ENCODE data around the gene MCC. TPM values are rescaled to one million over a fixed set of nuclear protein-coding genes. Genes with fewer than 3 reads are reported as not detected.

Gene MCC
- total RNA-seq, 4 donors from 2014 or later: 57.7 to 91.5 (median 76.0) TPM

DNA sequence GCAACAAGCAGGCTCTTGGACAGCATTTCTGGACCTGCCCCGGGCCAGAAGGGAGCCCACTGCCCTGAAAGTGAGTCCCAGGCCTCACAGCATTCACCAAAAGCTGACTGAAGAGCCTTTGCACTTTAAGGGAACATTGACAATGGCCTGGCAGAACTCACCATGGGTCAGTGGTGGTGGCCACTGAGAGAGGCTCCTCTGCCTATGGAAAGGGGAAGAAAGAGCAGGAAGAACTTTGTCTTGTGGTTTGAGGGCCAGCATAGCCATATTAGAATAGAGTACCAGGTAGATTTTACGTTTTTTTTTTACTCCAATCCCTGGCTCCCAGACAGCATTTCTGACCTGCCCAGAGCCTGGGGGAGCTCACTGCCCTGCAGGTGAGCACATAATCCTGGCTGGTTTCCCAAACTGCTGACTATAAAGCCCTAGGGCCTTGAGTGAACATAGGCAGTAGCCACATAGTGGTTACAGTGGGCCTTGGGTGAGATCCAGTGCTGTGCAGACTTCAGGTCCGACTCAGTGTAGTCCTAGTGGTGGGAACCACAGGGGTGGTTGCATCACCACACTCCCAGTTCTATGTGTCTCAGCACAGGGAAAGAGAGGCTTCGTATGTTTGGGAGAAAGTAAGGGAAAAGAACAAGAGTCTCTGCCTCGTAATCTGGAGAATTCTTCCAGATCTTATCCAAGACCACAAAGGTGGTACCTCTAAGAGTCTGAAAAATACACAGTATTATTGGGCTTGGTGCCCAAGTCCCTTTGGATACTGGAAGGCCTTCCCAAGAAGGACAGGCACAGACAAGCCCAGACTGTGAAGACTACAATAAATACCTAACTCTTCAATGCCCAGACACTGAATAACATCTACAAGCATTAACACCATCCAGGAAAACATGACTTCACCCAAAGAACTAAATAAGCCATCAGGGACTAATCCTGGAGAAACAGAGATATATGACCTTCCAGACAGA lies 143.0 kb downstream of the MCC start:
- 44 to 68% methylated on average over 5 of the region's 5 CpGs for WGBS, 2 donors
- TF ChIP-seq POLR2A (IDR thresholded peaks at IDR 0.05): no peak
- TF ChIP-seq, protein P1, sequence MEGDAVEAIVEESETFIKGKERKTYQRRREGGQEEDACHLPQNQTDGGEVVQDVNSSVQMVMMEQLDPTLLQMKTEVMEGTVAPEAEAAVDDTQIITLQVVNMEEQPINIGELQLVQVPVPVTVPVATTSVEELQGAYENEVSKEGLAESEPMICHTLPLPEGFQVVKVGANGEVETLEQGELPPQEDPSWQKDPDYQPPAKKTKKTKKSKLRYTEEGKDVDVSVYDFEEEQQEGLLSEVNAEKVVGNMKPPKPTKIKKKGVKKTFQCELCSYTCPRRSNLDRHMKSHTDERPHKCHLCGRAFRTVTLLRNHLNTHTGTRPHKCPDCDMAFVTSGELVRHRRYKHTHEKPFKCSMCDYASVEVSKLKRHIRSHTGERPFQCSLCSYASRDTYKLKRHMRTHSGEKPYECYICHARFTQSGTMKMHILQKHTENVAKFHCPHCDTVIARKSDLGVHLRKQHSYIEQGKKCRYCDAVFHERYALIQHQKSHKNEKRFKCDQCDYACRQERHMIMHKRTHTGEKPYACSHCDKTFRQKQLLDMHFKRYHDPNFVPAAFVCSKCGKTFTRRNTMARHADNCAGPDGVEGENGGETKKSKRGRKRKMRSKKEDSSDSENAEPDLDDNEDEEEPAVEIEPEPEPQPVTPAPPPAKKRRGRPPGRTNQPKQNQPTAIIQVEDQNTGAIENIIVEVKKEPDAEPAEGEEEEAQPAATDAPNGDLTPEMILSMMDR (IDR thresholded peaks at IDR 0.05): no peak
- no peak for DNase-seq (ENCODE audit: low spot score in 2 of 2)
- intact Hi-C loops (cut with DNase I; ENCODE audit: low total_unique reads): no loop called here
- H3K4me3 ChIP-seq (ENCODE audit: low read depth, poor library complexity, severe bottlenecking): no peak overlapping the region

DNA sequence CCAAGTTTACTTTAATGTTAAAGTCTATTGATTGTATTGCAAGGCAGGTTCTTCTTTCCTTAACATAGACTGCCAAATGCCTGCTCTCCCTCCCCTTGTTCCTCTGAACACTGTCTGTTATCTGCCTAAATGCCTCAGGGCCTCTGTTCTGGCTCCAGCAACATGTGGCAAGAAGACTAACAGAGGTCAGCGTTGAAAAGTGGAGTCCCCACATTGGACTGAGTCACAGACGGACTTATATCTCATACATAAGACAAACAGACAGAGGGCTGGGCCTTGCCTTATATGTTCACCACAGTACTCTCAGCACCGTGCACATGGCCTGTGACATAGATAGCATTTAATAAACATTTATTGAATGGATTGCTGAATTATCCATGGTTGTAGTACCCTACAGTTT lies 144.9 kb downstream of the MCC start:
- no peak for TF ChIP-seq POLR2A (IDR thresholded peaks at IDR 0.05)
- TF ChIP-seq, protein P1 (IDR thresholded peaks at IDR 0.05): no peak
- WGBS, 2 donors: 62 to 70% methylated on average over 3 of the region's 3 CpGs
- intact Hi-C loops (cut with DNase I; ENCODE audit: low total_unique reads): no loop called here
- no peak for DNase-seq (ENCODE audit: low spot score in 2 of 2)
- no peak overlapping the region for H3K4me3 ChIP-seq (ENCODE audit: low read depth, poor library complexity, severe bottlenecking)

DNA sequence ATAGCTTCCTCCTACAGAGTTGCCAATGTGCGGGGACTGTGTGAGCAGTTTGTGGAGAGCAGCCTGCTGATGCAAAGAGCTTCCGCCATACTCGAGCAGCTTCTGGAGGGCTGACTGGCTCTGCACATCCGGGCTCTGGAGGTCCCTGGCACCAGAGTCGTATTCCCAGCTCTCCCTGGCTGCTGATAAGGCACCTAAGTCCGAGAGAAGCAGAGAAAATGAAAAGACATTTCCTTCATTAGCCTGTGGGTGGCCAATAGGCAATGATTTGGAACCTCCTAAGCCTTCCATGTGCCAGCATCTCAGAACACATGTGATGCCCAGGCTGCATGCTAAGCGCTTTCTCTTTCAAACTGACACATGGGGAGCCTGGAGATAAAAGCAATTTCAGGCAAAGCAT lies 147.7 kb downstream of the MCC start:
- H3K4me3 ChIP-seq (ENCODE audit: low read depth, poor library complexity, severe bottlenecking): no peak overlapping the region
- intact Hi-C loops (cut with DNase I; ENCODE audit: low total_unique reads): no loop called here
- no peak for DNase-seq (ENCODE audit: low spot score in 2 of 2)
- 62 to 67% methylated on average over 7 of the region's 7 CpGs for WGBS, 2 donors
- no peak for TF ChIP-seq POLR2A (IDR thresholded peaks at IDR 0.05)
- TF ChIP-seq, protein P1 (IDR thresholded peaks at IDR 0.05): no peak

DNA sequence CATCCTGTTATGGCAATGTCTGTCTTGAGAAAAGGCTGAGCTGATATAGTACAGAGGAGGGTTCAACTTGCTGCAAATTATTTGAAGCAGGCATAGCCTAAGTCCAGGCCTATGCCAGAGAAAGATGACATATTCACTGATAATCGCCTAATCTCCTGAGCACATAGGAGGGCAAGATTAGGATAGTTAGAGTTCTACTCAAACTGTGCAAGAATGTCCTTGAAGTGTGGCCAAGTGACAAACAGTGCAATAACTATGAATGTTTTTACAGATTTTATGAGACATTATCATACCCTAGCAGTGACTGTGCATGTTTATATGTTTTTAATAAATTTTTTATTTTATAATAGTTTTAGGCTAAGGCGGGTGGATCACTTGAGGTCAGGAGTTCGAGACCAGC lies 149.6 kb downstream of the MCC start:
- intact Hi-C loops (cut with DNase I; ENCODE audit: low total_unique reads): no loop called here
- WGBS, 2 donors: 79 to 81% methylated on average over 3 of the region's 3 CpGs
- DNase-seq (ENCODE audit: low spot score in 2 of 2): peak in 1 of 2 donors; percentile 46
- no peak overlapping the region for H3K4me3 ChIP-seq (ENCODE audit: low read depth, poor library complexity, severe bottlenecking)
- TF ChIP-seq POLR2A (IDR thresholded peaks at IDR 0.05): no peak
- TF ChIP-seq, protein P1 (IDR thresholded peaks at IDR 0.05): no peak

DNA sequence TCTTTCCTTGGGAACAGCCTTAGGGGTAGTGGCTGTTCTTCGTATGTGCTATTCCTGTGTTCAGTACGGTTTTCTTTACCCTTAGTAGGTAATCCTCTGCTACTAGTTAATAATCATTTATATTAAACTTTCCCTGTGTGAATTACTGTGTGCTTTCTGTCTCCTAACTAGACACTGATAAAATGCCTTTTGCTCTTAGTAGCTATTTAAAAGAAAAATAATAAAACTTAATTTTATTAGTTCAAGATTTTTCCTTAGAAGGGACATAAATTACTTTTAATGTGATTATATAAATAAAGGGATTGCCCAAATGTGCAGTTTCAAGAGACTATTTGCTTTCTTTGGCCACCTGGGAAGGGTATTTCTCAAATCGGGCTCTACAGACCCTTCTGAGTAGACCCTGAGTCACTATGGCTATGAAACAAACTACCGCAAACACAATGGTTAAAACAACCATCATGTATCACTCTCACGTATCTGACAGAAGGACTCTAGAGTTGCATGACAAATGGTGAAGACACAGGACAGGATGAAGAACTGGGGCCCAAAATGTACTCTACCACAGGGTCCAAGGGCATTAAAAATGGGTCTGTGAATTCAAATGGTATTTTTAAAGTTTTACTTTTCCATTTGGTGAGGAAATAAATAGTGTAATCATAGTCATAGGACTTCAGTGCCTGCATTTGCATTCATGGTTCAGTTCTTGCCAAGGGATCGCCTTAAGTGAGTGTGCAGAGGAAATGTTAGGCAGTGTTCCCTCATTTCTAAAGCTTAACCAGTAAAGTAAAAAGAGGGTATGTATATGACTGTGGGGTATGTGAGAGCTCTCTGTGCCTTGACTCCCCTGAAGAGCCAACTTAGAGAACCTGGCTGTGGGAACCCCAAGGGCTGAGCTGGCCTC lies 150.5 kb downstream of the MCC start:
- no peak for DNase-seq (ENCODE audit: low spot score in 2 of 2)
- no peak for TF ChIP-seq POLR2A (IDR thresholded peaks at IDR 0.05)
- TF ChIP-seq, protein P1 (IDR thresholded peaks at IDR 0.05): no peak
- 84 to 88% methylated on average over 6 of the region's 6 CpGs for WGBS, 2 donors
- H3K4me3 ChIP-seq (ENCODE audit: low read depth, poor library complexity, severe bottlenecking): no peak overlapping the region
- intact Hi-C loops (cut with DNase I; ENCODE audit: low total_unique reads): no loop called here
